SK-N-SH (cell line): ENCODE results near the gene RASGRP2. TPM values are rescaled to one million over a fixed set of nuclear protein-coding genes. Genes with fewer than 3 reads are reported as not detected.

Source experiments
- CTCF ChIA-PET: fragments of 300-600, 350-600 bp; formaldehyde crosslinking; extraction: SDS; loops from one replicate; lab custom pipeline; 2021; lab: Yijun Ruan, JAX
- POLR2A ChIA-PET: fragments of 350-600 bp; sonication (Branson Sonifier 250); formaldehyde crosslinking; extraction: SDS; loops from one replicate; lab custom pipeline; 2020; ENCODE audit warnings: antibody characterized with exemption, inconsistent platforms; lab: Yijun Ruan, JAX
- DNase-seq: peaks from one replicate; pipeline ENCODE4 v3.0.0; 2012
- H2AFZ ChIP-seq: fragments of 200-600 bp; sonication (generic); 2 replicates; pipeline ENCODE4 v1.8.1; 2016; ENCODE audit warnings: antibody characterized with exemption, mild to moderate bottlenecking, low read depth
- H3F3A ChIP-seq: fragments of 200-600 bp; sonication (generic); replicated peaks from 2 replicates; pipeline ENCODE3; 2016; ENCODE audit warnings: antibody characterized with exemption, mild to moderate bottlenecking; ENCODE audit not compliant: insufficient read depth
- H3K27ac ChIP-seq, 2 experiments: fragments of 200-500 bp in 1 of 2; fragments of 200-600 bp in 1 of 2; sonication (Bioruptor generic) in 1 of 2; sonication (generic), shearing (Covaris generic) in 1 of 2; 2 replicates each; pipeline versions ENCODE4 v1.5.1 to v1.6.1; 2014 to 2016; ENCODE audit warnings: low read depth in 2 of 2, inconsistent platforms in 1 of 2, low read length in 1 of 2, mild to moderate bottlenecking in 1 of 2, mixed read lengths in 1 of 2
- H3K27me3 ChIP-seq: fragments of 200-600 bp; sonication (generic), shearing (Covaris generic); 2 replicates; pipeline ENCODE4 v1.6.1; 2016; ENCODE audit warnings: mixed run types; ENCODE audit not compliant: insufficient read depth
- H3K36me3 ChIP-seq, 2 experiments: fragments of 200-500 bp in 1 of 2; fragments of 200-600 bp in 1 of 2; sonication (Bioruptor generic) in 1 of 2; sonication (generic) in 1 of 2; replicated peaks in 1 of 2; 2 replicates each; pipeline versions ENCODE3 to v1.5.1; 2014 to 2016; ENCODE audit warnings: low read length in 1 of 2, mild to moderate bottlenecking in 1 of 2; ENCODE audit not compliant: insufficient read depth in 2 of 2, control insufficient read depth in 1 of 2
- H3K4me1 ChIP-seq, 2 experiments: fragments of 200-500 bp in 1 of 2; fragments of 200-600 bp in 1 of 2; sonication (Bioruptor generic) in 1 of 2; sonication (generic), shearing (Covaris generic) in 1 of 2; 2 replicates each; pipeline versions ENCODE4 v1.5.1 to v1.6.1; 2014 to 2016; ENCODE audit warnings: low read depth in 1 of 2, low read length in 1 of 2, mixed run types in 1 of 2; ENCODE audit not compliant: insufficient read depth in 2 of 2, control insufficient read depth in 1 of 2
- H3K4me2 ChIP-seq: fragments of 200-600 bp; sonication (generic), shearing (Covaris generic); 2 replicates; pipeline ENCODE4 v1.6.1; 2017; ENCODE audit warnings: mixed run types
- H3K4me3 ChIP-seq, 2 experiments: fragments of 200-500 bp in 1 of 2; fragments of 200-600 bp in 1 of 2; sonication (Bioruptor generic) in 1 of 2; sonication (generic), shearing (Covaris generic) in 1 of 2; 2 replicates each; pipeline versions ENCODE4 v1.5.1 to v1.8.1; 2014 to 2016; ENCODE audit warnings: low read depth in 2 of 2, inconsistent platforms in 1 of 2, low read length in 1 of 2, mild to moderate bottlenecking in 1 of 2, mixed read lengths in 1 of 2, moderate library complexity in 1 of 2
- H3K79me2 ChIP-seq: fragments of 200-600 bp; sonication (generic); 2 replicates; pipeline ENCODE4 v1.8.1; 2017; ENCODE audit warnings: mild to moderate bottlenecking; ENCODE audit not compliant: insufficient read depth
- H3K9ac ChIP-seq: fragments of 200-600 bp; sonication (generic); 2 replicates; pipeline ENCODE4 v1.6.1; 2017; ENCODE audit warnings: mixed run types
- H3K9me2 ChIP-seq: fragments of 200-600 bp; sonication (generic); 2 replicates; pipeline ENCODE4 v1.6.1; 2017; ENCODE audit warnings: mixed run types
- H3K9me3 ChIP-seq: fragments of 200-600 bp; sonication (generic); 2 replicates; pipeline ENCODE4 v1.6.1; 2017; ENCODE audit warnings: mixed run types, mild to moderate bottlenecking, moderate library complexity
- H4K20me1 ChIP-seq: fragments of 200-600 bp; sonication (generic); 2 replicates; pipeline ENCODE4 v1.6.1; 2017; ENCODE audit warnings: mild to moderate bottlenecking, mixed run types; ENCODE audit not compliant: insufficient read depth
- ELF1 ChIP-seq: IDR thresholded peaks from 2 replicates; pipeline ENCODE4 v1.4.0; 2012
- EP300 ChIP-seq, 2 experiments: IDR thresholded peaks; 2 replicates each; pipeline versions ENCODE4 v1.4.0 to v1.6.1; 2012; ENCODE audit warnings: borderline replicate concordance in 1 of 2, low read depth in 1 of 2, low read length in 1 of 2
- FOXJ3 ChIP-seq: sonication (generic); formaldehyde crosslinking; IDR thresholded peaks from 2 replicates; pipeline ENCODE4 v1.5.1; 2020; ENCODE audit warnings: mild to moderate bottlenecking, missing genetic modification reagents
- MXI1 ChIP-seq: IDR thresholded peaks from 2 replicates; pipeline ENCODE4 v1.6.1; 2012; ENCODE audit warnings: mild to moderate bottlenecking, low read depth, low read length, improper control_type of control experiment
- RXRA ChIP-seq: IDR thresholded peaks from 2 replicates; pipeline ENCODE4 v1.4.0; 2012; ENCODE audit warnings: low read depth, mild to moderate bottlenecking, borderline replicate concordance
- TAF1 ChIP-seq: IDR thresholded peaks from 2 replicates; pipeline ENCODE4 v1.6.1; 2012; ENCODE audit warnings: low read depth, mild to moderate bottlenecking, low read length, moderate library complexity, borderline replicate concordance
- TCF12 ChIP-seq: IDR thresholded peaks from 2 replicates; pipeline ENCODE4 v1.4.0; 2012
- YY1 ChIP-seq: IDR thresholded peaks from 2 replicates; pipeline ENCODE4 v1.4.0; 2012; ENCODE audit warnings: low read depth, mild to moderate bottlenecking
- WGBS: methylation state at CpG from one replicate; pipeline ENCODE4 v1.1.6; 2017; ENCODE audit warnings: low lambda C conversion rate; 5-methylcytosine and 5-hydroxymethylcytosine counted together
- polyA plus RNA-seq, 3 experiments: library from polyadenylated mRNA; depleted of rRNA; stranded (reverse); fragments of >200 nt; gene quantifications; 2 replicates each; pipeline ENCODE4 v1.2.3, GENCODE V29; 2012
- TF ChIP-seq, protein P1 (sequence below): IDR thresholded peaks from 2 replicates; pipeline ENCODE4 v1.6.1; 2012; ENCODE audit warnings: mild to moderate bottlenecking, low read depth, low read length, moderate library complexity
- TF ChIP-seq, protein P2 (sequence below): IDR thresholded peaks from 2 replicates; pipeline ENCODE4; 2012
- TF ChIP-seq, protein P3 (sequence below): fragments of 150-350 bp; IDR thresholded peaks from 2 replicates; pipeline ENCODE4 v1.6.1; 2016; ENCODE audit warnings: mild to moderate bottlenecking, low read depth, low read length

RASGRP2 gene
- polyA plus RNA-seq, 1 of the 3 experiments (the other 2 are of a cell fraction), result 1.6 TPM

GRCh38 chr11:64778473-64779298 lies 34.7 kb upstream of the RASGRP2 start, which contains the start of gene SF1 (continued):
- TF ChIP-seq, protein P1, sequence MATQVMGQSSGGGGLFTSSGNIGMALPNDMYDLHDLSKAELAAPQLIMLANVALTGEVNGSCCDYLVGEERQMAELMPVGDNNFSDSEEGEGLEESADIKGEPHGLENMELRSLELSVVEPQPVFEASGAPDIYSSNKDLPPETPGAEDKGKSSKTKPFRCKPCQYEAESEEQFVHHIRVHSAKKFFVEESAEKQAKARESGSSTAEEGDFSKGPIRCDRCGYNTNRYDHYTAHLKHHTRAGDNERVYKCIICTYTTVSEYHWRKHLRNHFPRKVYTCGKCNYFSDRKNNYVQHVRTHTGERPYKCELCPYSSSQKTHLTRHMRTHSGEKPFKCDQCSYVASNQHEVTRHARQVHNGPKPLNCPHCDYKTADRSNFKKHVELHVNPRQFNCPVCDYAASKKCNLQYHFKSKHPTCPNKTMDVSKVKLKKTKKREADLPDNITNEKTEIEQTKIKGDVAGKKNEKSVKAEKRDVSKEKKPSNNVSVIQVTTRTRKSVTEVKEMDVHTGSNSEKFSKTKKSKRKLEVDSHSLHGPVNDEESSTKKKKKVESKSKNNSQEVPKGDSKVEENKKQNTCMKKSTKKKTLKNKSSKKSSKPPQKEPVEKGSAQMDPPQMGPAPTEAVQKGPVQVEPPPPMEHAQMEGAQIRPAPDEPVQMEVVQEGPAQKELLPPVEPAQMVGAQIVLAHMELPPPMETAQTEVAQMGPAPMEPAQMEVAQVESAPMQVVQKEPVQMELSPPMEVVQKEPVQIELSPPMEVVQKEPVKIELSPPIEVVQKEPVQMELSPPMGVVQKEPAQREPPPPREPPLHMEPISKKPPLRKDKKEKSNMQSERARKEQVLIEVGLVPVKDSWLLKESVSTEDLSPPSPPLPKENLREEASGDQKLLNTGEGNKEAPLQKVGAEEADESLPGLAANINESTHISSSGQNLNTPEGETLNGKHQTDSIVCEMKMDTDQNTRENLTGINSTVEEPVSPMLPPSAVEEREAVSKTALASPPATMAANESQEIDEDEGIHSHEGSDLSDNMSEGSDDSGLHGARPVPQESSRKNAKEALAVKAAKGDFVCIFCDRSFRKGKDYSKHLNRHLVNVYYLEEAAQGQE, result peak; percentile 7; the same call in 1 of the 2 replicates
- TF ChIP-seq, protein P2, sequence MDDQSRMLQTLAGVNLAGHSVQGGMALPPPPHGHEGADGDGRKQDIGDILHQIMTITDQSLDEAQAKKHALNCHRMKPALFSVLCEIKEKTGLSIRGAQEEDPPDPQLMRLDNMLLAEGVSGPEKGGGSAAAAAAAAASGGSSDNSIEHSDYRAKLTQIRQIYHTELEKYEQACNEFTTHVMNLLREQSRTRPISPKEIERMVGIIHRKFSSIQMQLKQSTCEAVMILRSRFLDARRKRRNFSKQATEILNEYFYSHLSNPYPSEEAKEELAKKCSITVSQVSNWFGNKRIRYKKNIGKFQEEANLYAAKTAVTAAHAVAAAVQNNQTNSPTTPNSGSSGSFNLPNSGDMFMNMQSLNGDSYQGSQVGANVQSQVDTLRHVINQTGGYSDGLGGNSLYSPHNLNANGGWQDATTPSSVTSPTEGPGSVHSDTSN, result peak; percentile 92
- no peak; the same call in none of the 2 replicates for TF ChIP-seq MXI1
- TF ChIP-seq, protein P3, sequence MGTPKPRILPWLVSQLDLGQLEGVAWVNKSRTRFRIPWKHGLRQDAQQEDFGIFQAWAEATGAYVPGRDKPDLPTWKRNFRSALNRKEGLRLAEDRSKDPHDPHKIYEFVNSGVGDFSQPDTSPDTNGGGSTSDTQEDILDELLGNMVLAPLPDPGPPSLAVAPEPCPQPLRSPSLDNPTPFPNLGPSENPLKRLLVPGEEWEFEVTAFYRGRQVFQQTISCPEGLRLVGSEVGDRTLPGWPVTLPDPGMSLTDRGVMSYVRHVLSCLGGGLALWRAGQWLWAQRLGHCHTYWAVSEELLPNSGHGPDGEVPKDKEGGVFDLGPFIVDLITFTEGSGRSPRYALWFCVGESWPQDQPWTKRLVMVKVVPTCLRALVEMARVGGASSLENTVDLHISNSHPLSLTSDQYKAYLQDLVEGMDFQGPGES, result no peak
- TF ChIP-seq FOXJ3 (CRISPR knock-in tag), result no peak
- peak; percentile 82; the same call in 1 of the 2 replicates for TF ChIP-seq YY1
- TF ChIP-seq TCF12, result no peak
- TF ChIP-seq ELF1, result peak; percentile 51; the same call in 1 of the 2 replicates
- peak; percentile 87; the same call in 1 of the 2 replicates for TF ChIP-seq TAF1

DNA sequence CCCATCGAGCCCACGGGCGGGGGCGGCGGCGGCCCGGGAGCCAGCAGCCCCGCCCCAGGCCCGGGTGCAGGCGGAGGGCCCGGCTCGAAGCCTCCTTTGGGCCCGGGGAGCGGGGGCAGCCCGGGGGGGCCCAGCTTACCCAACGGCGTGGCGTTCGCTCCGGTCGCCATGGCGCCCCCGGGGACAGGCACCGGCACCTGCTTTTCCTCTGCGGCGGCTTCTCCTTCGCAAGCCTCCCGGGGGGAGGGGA lies 34.2 kb upstream of the RASGRP2 start:
- H3K27ac ChIP-seq, result peak overlapping the region; percentile 91 to 95
- H4K20me1 ChIP-seq, result peaks cover 44% of the 10 kb centered on the region
- H3K9ac ChIP-seq, result peak overlapping the region; percentile 95
- no peaks in the 10 kb centered on the region for H3K9me2 ChIP-seq
- no peaks in the 10 kb centered on the region for H3K9me3 ChIP-seq
- H3K4me2 ChIP-seq, result peak overlapping the region; percentile 66; the same call in 1 of the 2 replicates
- H3K27me3 ChIP-seq, result no peaks in the 10 kb centered on the region
- POLR2A ChIA-PET, result interaction anchor here (0.8 to 1.2 kb wide), 5 partner anchors 10 to 1081 kb away, joined by 3 to 7 read pairs (median 3); partner anchors contain the start of gene PYGM
- TF ChIP-seq YY1 (no peak; the same call in 1 of the 2 replicates), MXI1 (peak; percentile 73; the same call in 1 of the 2 replicates), EP300 (IDR thresholded peaks at IDR 0.05; ENCODE audit: borderline replicate concordance in 1 of 2, low read depth in 1 of 2, low read length in 1 of 2) (no peak), RXRA (no peak), TAF1 (no peak)
- TF ChIP-seq, protein P1, result no peak
- no peak overlapping the region for H2AFZ ChIP-seq
- peaks cover 18% of the 10 kb centered on the region for H3F3A ChIP-seq
- peak overlapping the region; percentile 75 to 83 for H3K4me3 ChIP-seq
- peaks cover 17 to 19% of the 10 kb centered on the region in 2 experiments for H3K4me1 ChIP-seq
- peaks cover 41 to 42% of the 10 kb centered on the region in 2 experiments for H3K36me3 ChIP-seq
- no CpG with 5 or more reads among the region's 28 CpGs for WGBS
- DNase-seq, result no peak
- peaks cover 44% of the 10 kb centered on the region for H3K79me2 ChIP-seq
- CTCF ChIA-PET, result interaction anchor here (1.4 to 6.1 kb wide), 2 partner anchors 12 to 90 kb away, joined by 6 to 47 read pairs; no protein-coding TSS in a partner anchor
